GM23248 (cell line): ENCODE results near the gene SDK2.

Experiments
- EZH2 ChIP-seq: fragments of 200-600 bp; sonication (generic); IDR thresholded peaks from 2 replicates; pipeline ENCODE4 v1.6.1; 2018; ENCODE audit warnings: antibody characterized with exemption, mild to moderate bottlenecking; ENCODE audit not compliant: insufficient read depth, poor library complexity, severe bottlenecking
- EZH2phosphoT487 ChIP-seq: fragments of 200-600 bp; sonication (generic); IDR thresholded peaks from 2 replicates; pipeline ENCODE4 v1.6.1; 2018; ENCODE audit warnings: antibody characterized with exemption, moderate library complexity, mild to moderate bottlenecking, low read depth; ENCODE audit not compliant: insufficient read depth

DNA sequence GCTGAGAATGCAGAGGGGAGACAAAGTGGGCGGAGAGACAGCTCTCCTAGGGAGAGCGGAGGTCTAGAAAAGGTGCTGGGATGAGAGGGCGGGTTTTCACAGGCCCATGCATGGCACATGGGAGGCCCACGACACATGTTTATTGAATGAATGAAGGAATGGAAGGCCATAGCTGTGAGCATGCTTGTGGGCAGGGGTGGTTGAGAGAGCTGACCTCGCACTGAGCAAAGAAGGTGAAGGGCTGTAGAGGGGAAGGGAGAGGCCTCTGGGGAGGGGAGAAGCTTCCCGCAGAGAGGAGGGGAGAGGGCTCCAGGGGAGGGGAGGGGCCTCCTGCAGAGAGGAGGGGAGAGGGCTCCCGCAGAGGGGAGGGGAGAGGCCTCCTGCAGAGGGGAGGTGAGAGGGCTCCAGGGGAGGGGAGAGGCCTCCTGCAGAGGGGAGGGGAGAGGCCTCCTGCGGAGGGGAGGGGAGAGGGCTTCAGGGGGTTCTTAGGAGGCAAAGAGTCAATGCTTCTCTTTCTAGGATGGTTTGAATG is 27.3 kb downstream of the SDK2 start:
- TF ChIP-seq EZH2 = no peak
- TF ChIP-seq EZH2phosphoT487 = no peak
